Measurements from ENCODE around the gene HDAC2. TPM values are rescaled to one million over a fixed set of nuclear protein-coding genes. Genes with fewer than 3 reads are reported as not detected.

HDAC2 gene
- total RNA-seq, 1 donor from 2014 or later, result 62.2 TPM

- TF ChIP-seq CTCF (IDR thresholded peaks at IDR 0.05), result no peak
- intact Hi-C loops (cut with DNase I), result no loop called here
- Histone ChIP-seq H3K27ac (no peak overlapping the region), H3K27me3 (no peaks in the 10 kb centered on the region), H3K4me3 (no peak overlapping the region), H3K9me3 (no peaks in the 10 kb centered on the region), H3K4me1 (no peaks in the 10 kb centered on the region), H3K36me3 (no peaks in the 10 kb centered on the region)
- ATAC-seq, result no peak
- no peak for DNase-seq
These were observed 38.2 kb upstream of the HDAC2 start for GRCh38 chr6:114009192-114009591.

- Histone ChIP-seq H3K4me1 (no peaks in the 10 kb centered on the region), H3K27me3 (no peaks in the 10 kb centered on the region), H3K4me3 (no peak overlapping the region), H3K27ac (no peak overlapping the region), H3K36me3 (no peaks in the 10 kb centered on the region), H3K9me3 (no peaks in the 10 kb centered on the region)
- ATAC-seq, result no peak
- intact Hi-C loops (cut with DNase I), result no loop called here
- DNase-seq, result no peak
- TF ChIP-seq CTCF (IDR thresholded peaks at IDR 0.05), result no peak
These were observed 37.4 kb upstream of the HDAC2 start for GRCh38 chr6:114008331-114008730.

- ATAC-seq, result no peak
- intact Hi-C loops (cut with DNase I), result no loop called here
- no peaks in the 10 kb centered on the region for H3K9me3 ChIP-seq
- no peaks in the 10 kb centered on the region for H3K4me1 ChIP-seq
- DNase-seq, result no peak
- no peak for TF ChIP-seq CTCF (IDR thresholded peaks at IDR 0.05)
- no peaks in the 10 kb centered on the region for H3K36me3 ChIP-seq
- H3K27ac ChIP-seq, result no peak overlapping the region
- H3K27me3 ChIP-seq, result no peaks in the 10 kb centered on the region
- no peak overlapping the region for H3K4me3 ChIP-seq
These were observed 36.6 kb upstream of the HDAC2 start for GRCh38 chr6:114007516-114007915.

GRCh38 chr6:114001354-114001753 lies 30.4 kb upstream of the HDAC2 start:
- H3K4me3 ChIP-seq, result no peak overlapping the region
- no peak for ATAC-seq
- intact Hi-C loops (cut with DNase I), result no loop called here
- H3K4me1 ChIP-seq, result no peaks in the 10 kb centered on the region
- DNase-seq, result no peak
- no peaks in the 10 kb centered on the region for H3K36me3 ChIP-seq
- no peak overlapping the region for H3K27ac ChIP-seq
- no peak for TF ChIP-seq CTCF (IDR thresholded peaks at IDR 0.05)
- H3K27me3 ChIP-seq, result no peaks in the 10 kb centered on the region
- H3K9me3 ChIP-seq, result no peaks in the 10 kb centered on the region

GRCh38 chr6:114000069-114000468 lies 29.1 kb upstream of the HDAC2 start:
- TF ChIP-seq CTCF (IDR thresholded peaks at IDR 0.05), result no peak
- H3K27ac ChIP-seq, result no peak overlapping the region
- no peaks in the 10 kb centered on the region for H3K36me3 ChIP-seq
- ATAC-seq (no peak), DNase-seq (no peak)
- intact Hi-C loops (cut with DNase I), result no loop called here
- H3K27me3 ChIP-seq, result no peaks in the 10 kb centered on the region
- H3K4me1 ChIP-seq, result no peaks in the 10 kb centered on the region
- H3K9me3 ChIP-seq, result no peaks in the 10 kb centered on the region
- H3K4me3 ChIP-seq, result no peak overlapping the region

- DNase-seq (no peak), ATAC-seq (no peak)
- H3K27ac ChIP-seq, result no peak overlapping the region
- H3K9me3 ChIP-seq, result no peaks in the 10 kb centered on the region
- no peaks in the 10 kb centered on the region for H3K36me3 ChIP-seq
- H3K27me3 ChIP-seq, result no peaks in the 10 kb centered on the region
- no peaks in the 10 kb centered on the region for H3K4me1 ChIP-seq
- TF ChIP-seq CTCF (IDR thresholded peaks at IDR 0.05), result no peak
- intact Hi-C loops (cut with DNase I), result no loop called here
- no peak overlapping the region for H3K4me3 ChIP-seq
These were observed 28.3 kb upstream of the HDAC2 start for GRCh38 chr6:113999284-113999683.
